Stromal cell of bone marrow (primary cell): ENCODE data around the gene CACNA1C.

Experiments used
- DNase-seq: peaks from one replicate; pipeline ENCODE4 v3.0.0-alpha.2; 2012; ENCODE audit warnings: low read depth

The CACNA1C gene

GRCh38 chr12:2343681-2344080, 290.9 kb downstream of the CACNA1C start:
- DNase-seq = no peak

- DNase-seq = no peak
Measured at GRCh38 chr12:2344476-2344875, 291.7 kb downstream of the CACNA1C start.

- DNase-seq = peak; percentile 57
Measured at GRCh38 chr12:2344885-2345284, 292.1 kb downstream of the CACNA1C start.

- no peak for DNase-seq
Measured at GRCh38 chr12:2345902-2346301, 293.1 kb downstream of the CACNA1C start.

GRCh38 chr12:2346416-2346815, 293.6 kb downstream of the CACNA1C start:
- no peak for DNase-seq

- no peak for DNase-seq
Measured at GRCh38 chr12:2347137-2347843, 294.5 kb downstream of the CACNA1C start.

- DNase-seq = no peak
Measured at GRCh38 chr12:2347844-2348481, 295.2 kb downstream of the CACNA1C start.

GRCh38 chr12:2348482-2348852, 295.7 kb downstream of the CACNA1C start:
- DNase-seq = no peak

GRCh38 chr12:2351161-2351560, 298.4 kb downstream of the CACNA1C start:
- no peak for DNase-seq

GRCh38 chr12:2352203-2352602, 299.4 kb downstream of the CACNA1C start:
- DNase-seq = no peak

GRCh38 chr12:2353281-2353680, 300.5 kb downstream of the CACNA1C start:
- DNase-seq = no peak

GRCh38 chr12:2353691-2354090, 300.9 kb downstream of the CACNA1C start:
- no peak for DNase-seq

GRCh38 chr12:2354151-2354991, 301.6 kb downstream of the CACNA1C start:
- no peak for DNase-seq

GRCh38 chr12:2355198-2355597, 302.4 kb downstream of the CACNA1C start:
- no peak for DNase-seq

GRCh38 chr12:2355604-2356003, 302.8 kb downstream of the CACNA1C start:
- DNase-seq = no peak

- no peak for DNase-seq
Measured at GRCh38 chr12:2356601-2357125, 303.9 kb downstream of the CACNA1C start.

- DNase-seq = no peak
Measured at GRCh38 chr12:2358986-2359658, 306.3 kb downstream of the CACNA1C start.

- DNase-seq = no peak
Measured at GRCh38 chr12:2359725-2360629, 307.2 kb downstream of the CACNA1C start.

GRCh38 chr12:2360630-2361170, 307.9 kb downstream of the CACNA1C start:
- no peak for DNase-seq

- DNase-seq = no peak
Measured at GRCh38 chr12:2363836-2364609, 311.2 kb downstream of the CACNA1C start.
